Mesothelial cell of epicardium (in vitro differentiated cells): ENCODE measurements around the gene GPBP1. TPM values are rescaled to one million over a fixed set of nuclear protein-coding genes. Genes with fewer than 3 reads are reported as not detected.

Experiments
- DNase-seq, 2 experiments: peaks; one replicate each; pipeline ENCODE4 v3.0.0; 2021; ENCODE audit warnings: low spot score in 2 of 2; ENCODE audit not compliant: unreplicated experiment in 2 of 2
- H3K27ac Mint-ChIP-seq: 2 replicates; pipeline ENCODE4 v1.8.0; 2021; ENCODE audit warnings: mixed read lengths
- H3K27me3 Mint-ChIP-seq: 2 replicates; pipeline ENCODE4 v1.8.0; 2021; ENCODE audit warnings: low read depth, mixed read lengths
- H3K36me3 Mint-ChIP-seq: 2 replicates; pipeline ENCODE4 v1.8.0; 2021; ENCODE audit warnings: mixed read lengths
- H3K4me1 Mint-ChIP-seq: 2 replicates; pipeline ENCODE4 v1.8.0; 2021; ENCODE audit warnings: mixed read lengths
- H3K4me3 Mint-ChIP-seq: 2 replicates; pipeline ENCODE4 v1.8.0; 2021; ENCODE audit warnings: mild to moderate bottlenecking, moderate library complexity, mixed read lengths
- H3K9me3 Mint-ChIP-seq: 2 replicates; pipeline ENCODE4 v1.8.0; 2021; ENCODE audit warnings: mixed read lengths
- CTCF ChIP-seq: fragments of 200-600 bp; sonication (generic); IDR thresholded peaks from one replicate; pipeline ENCODE4 v1.5.0; 2021; ENCODE audit warnings: antibody characterized with exemption; ENCODE audit not compliant: unreplicated experiment
- total RNA-seq: library from RNA; stranded (reverse); gene quantifications from 3 replicates; pipeline ENCODE4 v1.2.1, GENCODE V29; 2021

Gene GPBP1
- total RNA-seq, 1 donor from 2014 or later = 125 TPM

- Mint-ChIP-seq H3K27me3 (no peaks in the 10 kb centered on the region), H3K9me3 (no peaks in the 10 kb centered on the region), H3K4me1 (no peaks in the 10 kb centered on the region), H3K36me3 (peaks cover 60% of the 10 kb centered on the region), H3K27ac (peak overlapping the region; percentile 57), H3K4me3 (no peak overlapping the region)
- no peak for DNase-seq
- no peak for TF ChIP-seq CTCF
These were observed 75.5 kb downstream of the GPBP1 start for GRCh38 chr5:57249265-57249874.

- DNase-seq = no peak
- no peaks in the 10 kb centered on the region for H3K9me3 Mint-ChIP-seq
- no peak overlapping the region for H3K27ac Mint-ChIP-seq
- peaks cover 3% of the 10 kb centered on the region for H3K4me1 Mint-ChIP-seq
- no peak for TF ChIP-seq CTCF
- H3K4me3 Mint-ChIP-seq = no peak overlapping the region
- peaks cover 47% of the 10 kb centered on the region for H3K36me3 Mint-ChIP-seq
- no peaks in the 10 kb centered on the region for H3K27me3 Mint-ChIP-seq
These were observed 84.2 kb downstream of the GPBP1 start for GRCh38 chr5:57258052-57258451.

- Mint-ChIP-seq H3K27ac (no peak overlapping the region), H3K9me3 (no peaks in the 10 kb centered on the region), H3K27me3 (no peaks in the 10 kb centered on the region), H3K36me3 (peaks cover 52% of the 10 kb centered on the region), H3K4me3 (no peak overlapping the region), H3K4me1 (peaks cover 3% of the 10 kb centered on the region)
- no peak for TF ChIP-seq CTCF
- no peak for DNase-seq
These were observed 85.1 kb downstream of the GPBP1 start for GRCh38 chr5:57258943-57259342.

GRCh38 chr5:57259704-57260103, 85.8 kb downstream of the GPBP1 start:
- TF ChIP-seq CTCF = no peak
- Mint-ChIP-seq H3K27ac (no peak overlapping the region), H3K27me3 (no peaks in the 10 kb centered on the region), H3K36me3 (peaks cover 50% of the 10 kb centered on the region), H3K4me1 (peaks cover 3% of the 10 kb centered on the region), H3K4me3 (no peak overlapping the region), H3K9me3 (no peaks in the 10 kb centered on the region)
- no peak for DNase-seq

DNA sequence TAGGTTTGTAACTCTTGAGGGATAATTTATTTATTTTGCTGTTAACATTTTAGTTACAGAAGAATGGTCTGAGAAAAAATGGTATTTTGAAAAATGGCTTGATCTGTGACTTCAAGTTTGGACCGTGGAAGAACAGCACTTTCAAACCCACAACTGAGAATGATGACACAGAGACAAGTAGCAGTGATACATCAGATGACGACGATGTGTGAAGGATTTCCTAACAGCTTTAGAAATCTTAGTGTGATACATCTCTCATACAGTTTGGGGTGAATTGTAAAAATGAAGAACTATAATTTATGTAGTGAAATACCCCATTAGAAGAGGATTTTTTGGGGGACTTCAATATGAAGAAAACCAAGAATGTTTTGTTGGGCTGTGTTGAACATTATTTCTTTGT, 88.7 kb downstream of the GPBP1 start:
- no peak for TF ChIP-seq CTCF
- peaks cover 42% of the 10 kb centered on the region for H3K36me3 Mint-ChIP-seq
- DNase-seq = no peak
- no peak overlapping the region for H3K27ac Mint-ChIP-seq
- no peak overlapping the region for H3K4me3 Mint-ChIP-seq
- no peaks in the 10 kb centered on the region for H3K9me3 Mint-ChIP-seq
- no peaks in the 10 kb centered on the region for H3K27me3 Mint-ChIP-seq
- peaks cover 3% of the 10 kb centered on the region for H3K4me1 Mint-ChIP-seq

- no peak for TF ChIP-seq CTCF
- no peak overlapping the region for H3K4me3 Mint-ChIP-seq
- peaks cover 10% of the 10 kb centered on the region for H3K36me3 Mint-ChIP-seq
- H3K27me3 Mint-ChIP-seq = no peaks in the 10 kb centered on the region
- H3K9me3 Mint-ChIP-seq = no peaks in the 10 kb centered on the region
- DNase-seq = no peak
- peaks cover 10% of the 10 kb centered on the region for H3K4me1 Mint-ChIP-seq
- H3K27ac Mint-ChIP-seq = no peak overlapping the region
These were observed 93.9 kb downstream of the GPBP1 start for GRCh38 chr5:57267805-57268204.
